PFSK-1 (cell line): ENCODE results near the gene LOXL3.

Experiments
- FOXP2 ChIP-seq: optimal IDR thresholded peaks from 2 replicates; pipeline ENCODE3; 2011; ENCODE audit warnings: borderline replicate concordance, control low read depth, inconsistent platforms; ENCODE audit not compliant: insufficient read depth; ENCODE audit errors: extremely low read length, extremely low read depth
- POLR2AphosphoS5 ChIP-seq: IDR thresholded peaks from 2 replicates; pipeline ENCODE4 v1.6.1; 2012; ENCODE audit warnings: low read depth, mild to moderate bottlenecking, control low read depth, low read length, moderate library complexity
- REST ChIP-seq, 2 experiments: IDR thresholded peaks; 2 replicates each; pipeline versions ENCODE4 v1.6.1 to v1.8.0; 2011 to 2012; ENCODE audit warnings: low read depth in 2 of 2, low read length in 2 of 2, control low read depth in 1 of 2, inconsistent platforms in 1 of 2, mild to moderate bottlenecking in 1 of 2, moderate library complexity in 1 of 2; ENCODE audit not compliant: insufficient read depth in 1 of 2
- SIN3A ChIP-seq: IDR thresholded peaks from 2 replicates; pipeline ENCODE4 v1.6.1; 2012; ENCODE audit warnings: mild to moderate bottlenecking, low read length, moderate library complexity, borderline replicate concordance; ENCODE audit not compliant: insufficient read depth
- TAF1 ChIP-seq: IDR thresholded peaks from 2 replicates; pipeline ENCODE4 v1.6.1; 2012; ENCODE audit warnings: low read length, control low read depth, borderline replicate concordance; ENCODE audit not compliant: insufficient read depth

DNA sequence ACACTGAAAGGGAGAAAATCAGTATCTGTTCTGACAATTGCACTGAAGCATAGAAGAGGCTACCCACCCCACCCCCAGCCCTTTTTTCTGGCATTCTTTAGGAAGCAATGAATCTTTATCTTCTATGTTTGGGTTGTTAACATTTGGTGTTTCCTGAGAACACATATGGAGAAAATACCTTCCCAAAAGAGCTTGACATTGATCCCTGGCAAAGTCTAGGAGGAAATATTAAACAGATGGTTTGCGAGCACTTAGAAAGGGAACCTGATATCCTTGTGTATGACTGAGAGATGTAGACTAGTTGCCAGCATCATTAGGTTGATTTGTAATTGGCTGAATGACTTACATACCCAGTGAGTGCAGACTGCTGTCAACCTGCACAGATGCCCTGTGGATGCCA, 43.7 kb upstream of the LOXL3 start:
- TF ChIP-seq TAF1: no peak
- no peak for TF ChIP-seq SIN3A
- no peak for TF ChIP-seq POLR2AphosphoS5
- no peak for TF ChIP-seq REST (IDR thresholded peaks at IDR 0.05; ENCODE audit: insufficient read depth in 1 of 2, low read depth in 2 of 2, low read length in 2 of 2)
- no peak for TF ChIP-seq FOXP2
